SU-DHL-6 (cell line): Measurements from ENCODE around the gene LCP2.

Experiments used
- H2AFZ ChIP-seq: fragments of 200-600 bp; sonication (generic); 2 replicates; pipeline ENCODE4 v1.6.1; 2014; ENCODE audit warnings: low read depth, mild to moderate bottlenecking, moderate library complexity, mixed read lengths, antibody characterized with exemption, low read length; ENCODE audit not compliant: severe bottlenecking
- H3F3A ChIP-seq: fragments of 200-600 bp; shearing (Covaris generic); 2 replicates; pipeline ENCODE4 v1.6.0; 2016; ENCODE audit warnings: antibody characterized with exemption, mild to moderate bottlenecking; ENCODE audit not compliant: insufficient read depth
- H3K27ac ChIP-seq: fragments of 200-600 bp; sonication (generic); 2 replicates; pipeline ENCODE4 v1.5.1; 2016; ENCODE audit warnings: low read depth, mild to moderate bottlenecking, low read length, moderate library complexity, mixed read lengths
- H3K27me3 ChIP-seq: fragments of 200-600 bp; sonication (generic), shearing (Covaris generic); 2 replicates; pipeline ENCODE4 v1.6.0; 2014; ENCODE audit warnings: mild to moderate bottlenecking, low read length
- H3K36me3 ChIP-seq: fragments of 200-600 bp; sonication (generic); 2 replicates; pipeline ENCODE4 v1.6.1; 2014; ENCODE audit warnings: mild to moderate bottlenecking, low read length, mixed read lengths
- H3K4me2 ChIP-seq: fragments of 300-600, 200-600 bp; shearing (Covaris generic), sonication (generic); 2 replicates; pipeline ENCODE4 v1.6.0; 2014; ENCODE audit warnings: low read length, low read depth, mild to moderate bottlenecking; ENCODE audit not compliant: poor library complexity, severe bottlenecking
- H3K4me3 ChIP-seq: fragments of 200-600 bp; sonication (generic); 2 replicates; pipeline ENCODE4 v1.5.1; 2014; ENCODE audit warnings: antibody characterized with exemption, low read length, mild to moderate bottlenecking, mixed read lengths; ENCODE audit not compliant: insufficient read depth, poor library complexity, severe bottlenecking
- H3K79me2 ChIP-seq: fragments of 200-600 bp; sonication (generic); 2 replicates; pipeline ENCODE4 v1.6.1; 2014; ENCODE audit warnings: mild to moderate bottlenecking, low read length, moderate library complexity; ENCODE audit not compliant: insufficient read depth
- H3K9ac ChIP-seq: fragments of 200-600 bp; sonication (generic); 2 replicates; pipeline ENCODE4 v1.7.0; 2014; ENCODE audit warnings: mild to moderate bottlenecking, low read length
- H3K9me2 ChIP-seq: fragments of 200-600 bp; sonication (generic); replicated peaks from 2 replicates; pipeline ENCODE4 v1.6.1; 2014; ENCODE audit warnings: low read length; ENCODE audit not compliant: insufficient read depth
- H3K9me3 ChIP-seq: fragments of 200-600 bp; sonication (generic); 2 replicates; pipeline ENCODE4 v1.6.1; 2014; ENCODE audit warnings: low read length, mixed read lengths; ENCODE audit not compliant: insufficient read depth
- H4K20me1 ChIP-seq: fragments of 200-600 bp; sonication (generic); 2 replicates; pipeline ENCODE4 v1.6.1; 2014; ENCODE audit warnings: low read depth, mild to moderate bottlenecking, antibody characterized with exemption, low read length, moderate library complexity, mixed read lengths
- CTCF ChIP-seq: fragments of 200-600 bp; sonication (generic); IDR thresholded peaks from one replicate; pipeline ENCODE4 v1.5.1; 2017; ENCODE audit warnings: antibody characterized with exemption, mild to moderate bottlenecking, low read length, moderate library complexity; ENCODE audit not compliant: insufficient read depth, poor library complexity, severe bottlenecking
- EZH2phosphoT487 ChIP-seq: fragments of 200-600 bp; sonication (generic), shearing (Covaris generic); conservative IDR thresholded peaks from 2 replicates; pipeline ENCODE4 v1.6.1; 2018; ENCODE audit warnings: mild to moderate bottlenecking, antibody characterized with exemption, low read length, moderate library complexity, mixed read lengths

LCP2 gene

DNA sequence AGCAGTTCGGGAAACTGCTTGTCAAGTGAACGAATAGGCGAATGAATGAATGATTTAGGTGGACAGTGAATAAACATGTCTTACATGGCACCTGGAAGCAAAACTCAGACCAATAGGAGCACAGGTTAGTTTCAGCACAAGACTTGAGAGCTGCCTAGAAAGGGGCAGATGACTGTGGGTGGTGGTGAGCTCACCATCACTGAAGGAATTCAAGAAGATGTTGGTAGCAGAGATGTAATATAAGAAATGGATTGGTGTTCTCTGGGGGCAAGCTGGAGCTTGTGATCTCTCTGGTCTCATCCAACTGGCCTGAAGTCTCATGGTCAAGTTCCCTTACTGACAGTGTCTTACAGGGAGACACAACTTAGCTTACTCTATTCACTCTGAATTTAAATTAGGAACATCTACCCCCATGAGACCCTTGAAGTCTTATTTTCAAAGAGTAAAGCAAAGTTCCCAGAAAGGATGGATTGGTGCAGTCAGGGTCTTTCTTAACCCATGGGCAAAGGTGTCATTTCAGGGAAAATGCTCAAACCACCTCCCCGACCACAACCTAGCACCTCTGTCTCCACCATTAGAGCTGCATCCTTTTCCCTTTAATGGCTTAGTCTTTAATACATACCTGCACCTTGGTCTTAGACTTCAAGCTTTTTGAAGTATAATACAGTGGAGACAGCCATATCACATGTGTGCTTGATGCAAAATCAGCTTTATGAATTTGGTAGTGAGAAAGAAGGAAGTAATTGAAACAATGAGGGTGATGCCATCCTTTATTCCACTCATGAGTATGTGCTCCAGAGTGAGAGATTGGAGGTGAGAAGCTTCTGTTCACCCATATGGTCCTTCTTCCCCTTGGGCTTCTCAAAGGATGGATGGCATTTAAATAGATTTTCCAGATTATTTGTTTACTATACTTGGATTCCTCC is 5.1 kb downstream of the LCP2 start:
- TF ChIP-seq EZH2phosphoT487, result no peak
- no peak for TF ChIP-seq CTCF
- H3K9ac ChIP-seq, result no peak overlapping the region
- no peak overlapping the region for H3K4me2 ChIP-seq
- no peak overlapping the region for H3K27ac ChIP-seq
- H3K27me3 ChIP-seq, result no peaks in the 10 kb centered on the region
- no peaks in the 10 kb centered on the region for H3K9me2 ChIP-seq
- no peak overlapping the region for H2AFZ ChIP-seq
- no peaks in the 10 kb centered on the region for H3K9me3 ChIP-seq
- no peaks in the 10 kb centered on the region for H3F3A ChIP-seq
- no peak overlapping the region for H3K4me3 ChIP-seq
- H3K36me3 ChIP-seq, result no peaks in the 10 kb centered on the region
- no peaks in the 10 kb centered on the region for H3K79me2 ChIP-seq
- no peaks in the 10 kb centered on the region for H4K20me1 ChIP-seq

DNA sequence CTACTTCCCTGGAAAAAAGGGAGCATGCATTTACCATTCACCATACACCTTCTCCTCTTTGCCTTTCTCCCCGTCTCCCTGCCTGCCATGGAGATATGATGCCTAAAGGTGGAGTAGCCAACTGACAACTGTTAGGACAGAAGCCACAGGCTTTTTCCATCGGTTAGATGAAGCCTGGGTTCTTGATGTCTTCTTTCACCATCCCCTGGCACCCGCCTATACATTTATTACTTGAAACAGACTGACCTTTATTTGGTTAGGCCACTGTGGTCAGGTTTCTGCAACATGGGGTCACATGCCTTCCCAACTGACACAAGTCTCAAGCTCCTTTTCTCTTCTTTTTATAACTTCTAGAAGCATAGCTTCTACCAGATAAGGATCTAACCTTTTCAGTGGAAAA is 7.1 kb downstream of the LCP2 start:
- no peaks in the 10 kb centered on the region for H3K9me3 ChIP-seq
- no peak overlapping the region for H2AFZ ChIP-seq
- H3K27ac ChIP-seq, result no peak overlapping the region
- no peak overlapping the region for H3K9ac ChIP-seq
- H3F3A ChIP-seq, result no peaks in the 10 kb centered on the region
- H3K36me3 ChIP-seq, result no peaks in the 10 kb centered on the region
- no peak overlapping the region for H3K4me2 ChIP-seq
- no peak overlapping the region for H3K4me3 ChIP-seq
- H3K79me2 ChIP-seq, result no peaks in the 10 kb centered on the region
- no peaks in the 10 kb centered on the region for H4K20me1 ChIP-seq
- H3K9me2 ChIP-seq, result no peaks in the 10 kb centered on the region
- no peak for TF ChIP-seq CTCF
- TF ChIP-seq EZH2phosphoT487, result no peak
- H3K27me3 ChIP-seq, result no peaks in the 10 kb centered on the region

DNA sequence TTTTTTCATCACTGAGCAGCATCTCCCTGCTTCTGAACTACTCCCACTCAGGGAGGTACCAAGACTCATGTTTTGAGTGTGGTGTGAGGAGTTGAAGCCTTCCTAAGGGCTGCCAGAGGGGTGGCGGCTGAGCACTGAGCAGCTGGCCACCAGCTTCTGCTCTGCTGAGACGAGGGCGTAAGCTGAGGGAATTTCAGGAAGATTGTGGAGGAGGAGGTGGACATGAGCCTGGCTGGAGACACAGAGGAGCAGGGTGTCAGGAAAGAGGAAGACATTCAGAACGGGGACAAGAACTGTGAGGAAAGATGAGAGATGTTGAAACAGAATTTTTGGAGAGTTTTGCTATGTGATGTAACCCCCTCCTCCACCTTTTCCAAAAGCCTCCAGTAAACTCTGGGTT is 7.8 kb downstream of the LCP2 start:
- H3K27ac ChIP-seq, result no peak overlapping the region
- no peak overlapping the region for H3K4me2 ChIP-seq
- TF ChIP-seq CTCF, result no peak
- TF ChIP-seq EZH2phosphoT487, result no peak
- no peak overlapping the region for H3K9ac ChIP-seq
- no peaks in the 10 kb centered on the region for H3K27me3 ChIP-seq
- no peaks in the 10 kb centered on the region for H3K36me3 ChIP-seq
- H4K20me1 ChIP-seq, result no peaks in the 10 kb centered on the region
- no peaks in the 10 kb centered on the region for H3F3A ChIP-seq
- H2AFZ ChIP-seq, result no peak overlapping the region
- no peaks in the 10 kb centered on the region for H3K9me3 ChIP-seq
- no peak overlapping the region for H3K4me3 ChIP-seq
- no peaks in the 10 kb centered on the region for H3K79me2 ChIP-seq
- H3K9me2 ChIP-seq, result no peaks in the 10 kb centered on the region
